ENCODE data around the gene WBP2NL. TPM values are rescaled to one million over a fixed set of nuclear protein-coding genes. Genes with fewer than 3 reads are reported as not detected.

WBP2NL gene
- total and polyA plus RNA-seq, 2 of the 8 experiments (the other 6 are each of a cell fraction or from before 2014, with no cell fraction given): not detected

DNA sequence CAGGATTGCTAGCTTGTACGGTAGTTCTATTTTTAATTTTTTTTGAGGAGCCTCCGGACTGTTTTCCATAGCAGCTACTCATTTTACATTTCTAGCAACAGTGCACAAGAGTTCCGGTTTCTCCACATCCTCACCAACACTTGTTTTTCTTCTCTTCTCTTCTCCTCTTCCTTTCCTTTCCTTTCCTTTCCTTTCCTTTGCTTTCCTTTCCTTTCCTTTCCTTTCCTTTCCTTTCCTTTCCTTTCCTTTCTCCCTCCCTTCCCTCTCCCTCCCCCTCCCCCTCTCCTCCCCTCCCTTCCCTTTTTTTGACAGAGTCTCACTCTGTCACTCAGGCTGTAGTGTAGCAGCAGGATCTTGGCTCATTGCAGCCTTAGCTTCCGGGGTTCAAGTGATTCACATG, 9.3 kb downstream of the WBP2NL start:
- Histone ChIP-seq H3K79me2 (ENCODE audit: control insufficient read depth in 1 of 2, insufficient read depth in 2 of 2, low read length in 2 of 2) (no peaks in the 10 kb centered on the region), H3K9ac (replicated peaks in 1 of 4; ENCODE audit: extremely low read depth in 1 of 4, low read depth in 3 of 4, low read length in 3 of 4) (no peak overlapping the region), H3K36me3 (ENCODE audit: control insufficient read depth in 2 of 4, insufficient read depth in 4 of 4, low read length in 3 of 4) (no peaks in the 10 kb centered on the region), H3K18ac (ENCODE audit: extremely low read depth, low read length) (no peak overlapping the region), H2AFZ (ENCODE audit: low read length) (no peak overlapping the region), H3K23me2 (ENCODE audit: low read depth, low read length) (no peaks in the 10 kb centered on the region), H2BK5ac (ENCODE audit: low read depth, low read length) (no peak overlapping the region), H3K4ac (replicated peaks; ENCODE audit: insufficient read length, low read depth, low read length) (no peak overlapping the region), H3K14ac (ENCODE audit: insufficient read length) (no peak overlapping the region), H3K56ac (replicated peaks; ENCODE audit: insufficient read length, low read depth, low read length) (no peak overlapping the region), H3K4me1 (replicated peaks in 1 of 4; ENCODE audit: control insufficient read depth in 3 of 4, insufficient read depth in 4 of 4, low read length in 3 of 4) (no peaks in the 10 kb centered on the region), H3K4me3 (ENCODE audit: extremely low read depth in 1 of 4, insufficient read depth in 2 of 4, low read depth in 3 of 4, low read length in 4 of 4) (no peak overlapping the region), H3K4me2 (ENCODE audit: insufficient read depth in 1 of 2, low read depth in 2 of 2, low read length in 2 of 2) (no peak overlapping the region), H3K9me3 (ENCODE audit: insufficient read depth in 2 of 2, low read depth in 1 of 2, low read length in 1 of 2) (peaks cover 0 to 4% of the 10 kb centered on the region in 2 experiments; a peak in 1 of 4 replicates), H3K27me3 (replicated peaks in 1 of 4; ENCODE audit: control insufficient read depth in 3 of 4, extremely low read depth in 1 of 4, insufficient read depth in 3 of 4, low read length in 3 of 4) (no peaks in the 10 kb centered on the region), H4K8ac (ENCODE audit: extremely low read depth, insufficient read depth, low read length) (no peak overlapping the region), H3K27ac (ENCODE audit: low read depth, low read length) (no peak overlapping the region), H2AK5ac (ENCODE audit: low read depth, low read length) (no peak overlapping the region), H2BK15ac (ENCODE audit: low read length) (no peak overlapping the region), H3K79me1 (ENCODE audit: low read depth, low read length) (no peaks in the 10 kb centered on the region), H2BK120ac (replicated peaks; ENCODE audit: low read depth, low read length) (no peak overlapping the region), H2BK20ac (ENCODE audit: low read length) (no peak overlapping the region), H3K23ac (ENCODE audit: insufficient read length) (no peak overlapping the region), H4K20me1 (replicated peaks in 1 of 2; ENCODE audit: control insufficient read depth in 1 of 2, insufficient read depth in 2 of 2, low read length in 2 of 2) (no peaks in the 10 kb centered on the region), H4K5ac (ENCODE audit: insufficient read length, low read depth, low read length) (no peak overlapping the region), H2BK12ac (ENCODE audit: low read depth, low read length) (no peak overlapping the region), H4K91ac (replicated peaks; ENCODE audit: insufficient read length, low read length) (no peak overlapping the region)
- FAIRE-seq (no peak), DNase-seq (ENCODE audit: low read depth in 1 of 2, low spot score in 2 of 2) (no peak)
- ChIA-PET POLR2A (ENCODE audit: partially characterized antibody) (no interaction called here), CTCF (ENCODE audit: partially characterized antibody) (no interaction called here)
- TF ChIP-seq POLR2AphosphoS5 (IDR thresholded peaks at IDR 0.05; ENCODE audit: low read depth, low read length) (no peak), RNF2 (IDR thresholded peaks at IDR 0.05; ENCODE audit: borderline replicate concordance, low read depth, low read length, missing control alignments, poor library complexity, severe bottlenecking) (no peak), GABPA (IDR thresholded peaks at IDR 0.05; ENCODE audit: borderline replicate concordance, insufficient read depth, low read length) (no peak), JUND (IDR thresholded peaks at IDR 0.05; ENCODE audit: low read length) (no peak), KDM5A (IDR thresholded peaks at IDR 0.05; ENCODE audit: low read length) (no peak)
- TF ChIP-seq, protein P1, sequence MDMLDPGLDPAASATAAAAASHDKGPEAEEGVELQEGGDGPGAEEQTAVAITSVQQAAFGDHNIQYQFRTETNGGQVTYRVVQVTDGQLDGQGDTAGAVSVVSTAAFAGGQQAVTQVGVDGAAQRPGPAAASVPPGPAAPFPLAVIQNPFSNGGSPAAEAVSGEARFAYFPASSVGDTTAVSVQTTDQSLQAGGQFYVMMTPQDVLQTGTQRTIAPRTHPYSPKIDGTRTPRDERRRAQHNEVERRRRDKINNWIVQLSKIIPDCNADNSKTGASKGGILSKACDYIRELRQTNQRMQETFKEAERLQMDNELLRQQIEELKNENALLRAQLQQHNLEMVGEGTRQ (IDR thresholded peaks at IDR 0.05; ENCODE audit: low read length): no peak
- WGBS, 2 experiments (ENCODE audit: extremely low coverage in 1 of 2, insufficient coverage in 1 of 2, insufficient read length in 1 of 2, insufficient replicate concordance in 2 of 2, low coverage in 1 of 2, low lambda C conversion rate in 2 of 2, missing lambda C conversion rate in 1 of 2): 75% methylated on average over 4 of the region's 4 CpGs; no CpG with 5 or more reads in 1 of the 2 experiments

Measured in H1 (cell line).